DOHH2 (cell line): Measurements from ENCODE around the gene TRMT44.

Experiments used
- H3F3A ChIP-seq: fragments of 200-600 bp; sonication (generic), shearing (Covaris generic); 2 replicates; pipeline ENCODE4 v1.6.0; 2016; ENCODE audit warnings: antibody characterized with exemption, mild to moderate bottlenecking; ENCODE audit not compliant: control insufficient read depth, insufficient read depth
- H3K27ac ChIP-seq: fragments of 200-600 bp; sonication (generic); 2 replicates; pipeline ENCODE4 v1.5.1; 2014; ENCODE audit warnings: low read depth, mild to moderate bottlenecking, low read length, moderate library complexity
- H3K27me3 ChIP-seq: fragments of 200-600 bp; sonication (generic); 2 replicates; pipeline ENCODE4 v1.6.1; 2014; ENCODE audit warnings: mild to moderate bottlenecking, low read length, mixed read lengths; ENCODE audit not compliant: control insufficient read depth
- H3K36me3 ChIP-seq: fragments of 200-600 bp; sonication (generic); 2 replicates; pipeline ENCODE4 v1.6.1; 2014; ENCODE audit warnings: mild to moderate bottlenecking, low read length, moderate library complexity, mixed read lengths; ENCODE audit not compliant: control insufficient read depth
- H3K4me1 ChIP-seq: fragments of 200-600 bp; sonication (generic); 2 replicates; pipeline ENCODE4 v1.6.1; 2014; ENCODE audit warnings: mild to moderate bottlenecking, low read length, mixed read lengths; ENCODE audit not compliant: control insufficient read depth
- H3K4me2 ChIP-seq: fragments of 200-600 bp; sonication (generic); 2 replicates; pipeline ENCODE4 v1.6.0; 2014; ENCODE audit warnings: mild to moderate bottlenecking, low read length, moderate library complexity
- H3K4me3 ChIP-seq: fragments of 200-600 bp; sonication (generic); 2 replicates; pipeline ENCODE4 v1.5.1; 2014; ENCODE audit warnings: mild to moderate bottlenecking, low read length, mixed read lengths
- H3K79me2 ChIP-seq: fragments of 200-600 bp; sonication (generic); 2 replicates; pipeline ENCODE4 v1.6.1; 2014; ENCODE audit warnings: mild to moderate bottlenecking, low read length, mixed read lengths; ENCODE audit not compliant: control insufficient read depth
- H3K9me2 ChIP-seq: fragments of 200-600 bp; sonication (generic); replicated peaks from 2 replicates; pipeline ENCODE4 v1.6.1; 2014; ENCODE audit warnings: mild to moderate bottlenecking, low read length, mixed read lengths; ENCODE audit not compliant: control insufficient read depth
- H3K9me3 ChIP-seq: fragments of 200-600 bp; sonication (generic); 2 replicates; pipeline ENCODE4 v1.6.1; 2014; ENCODE audit warnings: antibody characterized with exemption, low read length, mixed read lengths; ENCODE audit not compliant: control insufficient read depth, insufficient read depth
- H4K20me1 ChIP-seq: fragments of 200-600 bp; sonication (generic); 2 replicates; pipeline ENCODE4 v1.6.0; 2014; ENCODE audit warnings: low read depth, mild to moderate bottlenecking, antibody characterized with exemption, low read length, moderate library complexity; ENCODE audit not compliant: control insufficient read depth, insufficient read depth
- EZH2phosphoT487 ChIP-seq: fragments of 200-600 bp; sonication (generic); IDR thresholded peaks from 2 replicates; pipeline ENCODE4 v1.6.1; 2017; ENCODE audit warnings: borderline replicate concordance, mild to moderate bottlenecking, antibody characterized with exemption, low read length, moderate library complexity, mixed read lengths
- TF ChIP-seq, protein P1 (sequence below): fragments of 200-600 bp; sonication (generic); IDR thresholded peaks from one replicate; pipeline ENCODE4 v1.5.1; 2014; ENCODE audit warnings: antibody characterized with exemption, mild to moderate bottlenecking, low read depth, low read length; ENCODE audit not compliant: poor library complexity, severe bottlenecking

Gene TRMT44, protein sequence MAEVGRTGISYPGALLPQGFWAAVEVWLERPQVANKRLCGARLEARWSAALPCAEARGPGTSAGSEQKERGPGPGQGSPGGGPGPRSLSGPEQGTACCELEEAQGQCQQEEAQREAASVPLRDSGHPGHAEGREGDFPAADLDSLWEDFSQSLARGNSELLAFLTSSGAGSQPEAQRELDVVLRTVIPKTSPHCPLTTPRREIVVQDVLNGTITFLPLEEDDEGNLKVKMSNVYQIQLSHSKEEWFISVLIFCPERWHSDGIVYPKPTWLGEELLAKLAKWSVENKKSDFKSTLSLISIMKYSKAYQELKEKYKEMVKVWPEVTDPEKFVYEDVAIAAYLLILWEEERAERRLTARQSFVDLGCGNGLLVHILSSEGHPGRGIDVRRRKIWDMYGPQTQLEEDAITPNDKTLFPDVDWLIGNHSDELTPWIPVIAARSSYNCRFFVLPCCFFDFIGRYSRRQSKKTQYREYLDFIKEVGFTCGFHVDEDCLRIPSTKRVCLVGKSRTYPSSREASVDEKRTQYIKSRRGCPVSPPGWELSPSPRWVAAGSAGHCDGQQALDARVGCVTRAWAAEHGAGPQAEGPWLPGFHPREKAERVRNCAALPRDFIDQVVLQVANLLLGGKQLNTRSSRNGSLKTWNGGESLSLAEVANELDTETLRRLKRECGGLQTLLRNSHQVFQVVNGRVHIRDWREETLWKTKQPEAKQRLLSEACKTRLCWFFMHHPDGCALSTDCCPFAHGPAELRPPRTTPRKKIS

GRCh38 chr4:8440492-8441311, at the start of gene TRMT44, which contains the start of gene ACOX3:
Gene TRMT44 (plus strand): TSS chr4:8440777. CDS start chr4:8440823, 46 bp downstream.
Gene ACOX3 (minus strand): TSS chr4:8440723. CDS start chr4:8416521, 24,202 bp downstream.
- Histone ChIP-seq H3K4me2 (peak within 1 kb of the TSS; percentile 96), H3K9me2 (no peaks in the 10 kb centered on the region), H3K79me2 (peaks cover 97% of the 10 kb centered on the region), H3K27me3 (no peaks in the 10 kb centered on the region), H3K27ac (peak within 1 kb of the TSS; percentile 70), H3K4me3 (peak within 1 kb of the TSS; percentile 93), H3K4me1 (peaks cover 51% of the 10 kb centered on the region), H3F3A (peaks cover 4% of the 10 kb centered on the region), H3K36me3 (peaks cover 19% of the 10 kb centered on the region), H3K9me3 (no peaks in the 10 kb centered on the region), H4K20me1 (peaks cover 13% of the 10 kb centered on the region; the same call in 1 of the 2 replicates)
- TF ChIP-seq, protein P1, sequence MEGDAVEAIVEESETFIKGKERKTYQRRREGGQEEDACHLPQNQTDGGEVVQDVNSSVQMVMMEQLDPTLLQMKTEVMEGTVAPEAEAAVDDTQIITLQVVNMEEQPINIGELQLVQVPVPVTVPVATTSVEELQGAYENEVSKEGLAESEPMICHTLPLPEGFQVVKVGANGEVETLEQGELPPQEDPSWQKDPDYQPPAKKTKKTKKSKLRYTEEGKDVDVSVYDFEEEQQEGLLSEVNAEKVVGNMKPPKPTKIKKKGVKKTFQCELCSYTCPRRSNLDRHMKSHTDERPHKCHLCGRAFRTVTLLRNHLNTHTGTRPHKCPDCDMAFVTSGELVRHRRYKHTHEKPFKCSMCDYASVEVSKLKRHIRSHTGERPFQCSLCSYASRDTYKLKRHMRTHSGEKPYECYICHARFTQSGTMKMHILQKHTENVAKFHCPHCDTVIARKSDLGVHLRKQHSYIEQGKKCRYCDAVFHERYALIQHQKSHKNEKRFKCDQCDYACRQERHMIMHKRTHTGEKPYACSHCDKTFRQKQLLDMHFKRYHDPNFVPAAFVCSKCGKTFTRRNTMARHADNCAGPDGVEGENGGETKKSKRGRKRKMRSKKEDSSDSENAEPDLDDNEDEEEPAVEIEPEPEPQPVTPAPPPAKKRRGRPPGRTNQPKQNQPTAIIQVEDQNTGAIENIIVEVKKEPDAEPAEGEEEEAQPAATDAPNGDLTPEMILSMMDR = no peak
- TF ChIP-seq EZH2phosphoT487 = no peak

DNA sequence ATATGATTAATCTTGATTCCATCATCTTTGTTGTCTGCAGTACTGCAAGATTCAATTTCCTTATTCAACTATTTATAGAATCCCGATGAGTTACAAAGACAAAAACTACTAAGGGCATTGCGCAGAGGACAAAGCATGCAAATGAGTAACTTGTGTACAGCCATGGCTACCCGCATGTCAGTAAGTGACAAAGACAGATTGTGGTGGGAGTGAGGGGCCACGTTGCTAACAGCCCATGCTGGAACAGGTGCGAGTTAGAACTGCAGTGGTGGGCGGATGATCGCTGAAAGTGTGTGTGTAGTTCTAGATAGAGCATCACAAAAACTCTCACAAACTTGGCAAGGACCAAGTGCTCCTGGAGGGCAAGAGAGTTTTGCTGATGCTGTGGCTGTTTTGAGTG, 49.5 kb upstream of the TRMT44 start:
- H3K9me2 ChIP-seq = no peaks in the 10 kb centered on the region
- H4K20me1 ChIP-seq = no peaks in the 10 kb centered on the region
- H3K4me1 ChIP-seq = peaks cover 62% of the 10 kb centered on the region
- H3K4me3 ChIP-seq = peak overlapping the region; percentile 54
- TF ChIP-seq EZH2phosphoT487 = no peak
- TF ChIP-seq, protein P1 = no peak
- H3K27me3 ChIP-seq = no peaks in the 10 kb centered on the region
- H3K27ac ChIP-seq = peak overlapping the region; percentile 97
- H3K9me3 ChIP-seq = no peaks in the 10 kb centered on the region
- peak overlapping the region; percentile 77 for H3K4me2 ChIP-seq
- peaks cover 25% of the 10 kb centered on the region for H3F3A ChIP-seq
- H3K36me3 ChIP-seq = peaks cover 20% of the 10 kb centered on the region
- H3K79me2 ChIP-seq = no peaks in the 10 kb centered on the region

- no peaks in the 10 kb centered on the region for H3K79me2 ChIP-seq
- peak overlapping the region; percentile 54 for H3K4me3 ChIP-seq
- H3K9me2 ChIP-seq = no peaks in the 10 kb centered on the region
- H3K4me2 ChIP-seq = peak overlapping the region; percentile 77
- peaks cover 25% of the 10 kb centered on the region for H3F3A ChIP-seq
- no peaks in the 10 kb centered on the region for H4K20me1 ChIP-seq
- H3K27ac ChIP-seq = peak overlapping the region; percentile 97
- H3K4me1 ChIP-seq = peaks cover 71% of the 10 kb centered on the region
- peaks cover 20% of the 10 kb centered on the region for H3K36me3 ChIP-seq
- TF ChIP-seq, protein P1 = peak; percentile 24
- TF ChIP-seq EZH2phosphoT487 = no peak
- no peaks in the 10 kb centered on the region for H3K9me3 ChIP-seq
- no peaks in the 10 kb centered on the region for H3K27me3 ChIP-seq
Observed at GRCh38 chr4:8391972-8392371, 48.6 kb upstream of the TRMT44 start.
